GM21367 (cell line): Measurements from ENCODE around the gene SP6.

Experiments used
- ATAC-seq: cut with Tn5 transposase; IDR thresholded peaks from one replicate; pipeline ENCODE4 v1.9.1; 2021; ENCODE audit not compliant: unreplicated experiment

The SP6 gene

DNA sequence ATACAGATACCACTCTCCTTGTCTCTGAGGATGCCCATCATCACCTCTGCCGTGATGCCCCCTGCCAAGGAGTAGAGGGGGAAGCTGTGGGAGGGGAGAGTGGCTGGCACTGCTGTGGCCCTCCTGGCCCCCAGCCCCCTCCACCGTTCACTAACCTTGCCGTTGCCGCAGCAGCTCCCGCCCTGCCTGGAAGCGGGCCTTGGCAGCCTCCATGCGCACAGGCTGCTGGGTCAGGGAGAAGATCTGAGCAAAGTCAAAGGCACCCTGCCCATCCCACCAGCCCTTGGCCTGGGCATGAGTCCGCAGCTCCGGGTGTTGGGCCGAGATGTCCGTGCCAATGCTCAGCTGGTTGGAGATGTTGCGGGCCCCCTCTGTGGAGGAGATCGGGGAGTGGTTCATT is 12.3 kb downstream of the SP6 start:
- ATAC-seq: no peak

DNA sequence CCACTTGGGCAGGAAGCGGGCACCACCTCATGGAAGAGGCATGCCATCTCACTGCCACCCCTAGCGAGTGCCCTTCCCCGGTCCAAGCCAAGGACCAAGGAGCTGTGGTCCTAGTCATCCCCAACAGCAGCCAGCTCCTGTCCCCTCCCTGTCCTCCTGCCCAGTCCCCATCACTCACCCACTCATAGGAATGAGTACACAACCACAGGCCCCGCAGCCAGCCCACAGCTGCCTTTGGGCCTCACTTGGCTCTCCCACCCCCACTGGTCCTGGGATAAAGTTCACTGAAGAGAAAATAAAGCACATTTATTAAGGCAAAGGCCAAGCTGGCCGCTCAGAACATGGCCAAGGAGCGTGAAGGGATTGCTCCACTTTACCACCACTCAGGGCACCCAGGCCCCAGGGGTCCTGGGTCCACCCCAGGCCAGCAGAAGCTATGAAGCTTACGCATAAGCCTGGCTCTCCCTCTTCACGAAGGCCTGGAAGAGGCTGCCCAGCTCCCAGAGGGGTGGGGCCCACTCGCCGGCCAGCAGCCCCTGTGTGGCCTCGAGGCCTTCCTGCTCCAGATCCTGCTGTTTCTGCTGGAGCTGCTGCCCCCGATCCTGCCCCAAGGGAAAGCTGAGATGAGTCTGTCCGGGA is 13.4 kb downstream of the SP6 start:
- ATAC-seq: no peak

DNA sequence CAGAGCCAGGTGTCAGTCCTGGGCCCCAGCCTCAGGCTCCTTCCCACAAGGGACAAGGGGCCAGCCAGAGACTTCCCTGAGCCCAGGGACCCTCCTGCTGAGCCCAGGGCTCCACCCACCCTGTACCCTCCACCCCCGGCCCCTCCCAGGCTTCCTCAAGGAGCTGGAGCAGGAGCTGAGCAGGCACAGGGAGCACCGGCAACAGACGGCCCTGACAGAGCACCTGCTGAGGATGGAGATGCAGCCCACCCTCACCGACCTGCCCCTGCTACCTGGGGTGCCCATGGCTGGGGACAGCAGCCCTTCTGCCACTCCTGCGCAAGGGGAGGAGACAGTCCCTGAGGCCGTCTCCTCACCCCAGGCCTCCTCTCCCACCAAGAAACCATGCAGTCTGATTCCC is 14.4 kb downstream of the SP6 start:
- no peak for ATAC-seq

GRCh38 chr17:47834756-47835155 is 16.2 kb downstream of the SP6 start:
- no peak for ATAC-seq

DNA sequence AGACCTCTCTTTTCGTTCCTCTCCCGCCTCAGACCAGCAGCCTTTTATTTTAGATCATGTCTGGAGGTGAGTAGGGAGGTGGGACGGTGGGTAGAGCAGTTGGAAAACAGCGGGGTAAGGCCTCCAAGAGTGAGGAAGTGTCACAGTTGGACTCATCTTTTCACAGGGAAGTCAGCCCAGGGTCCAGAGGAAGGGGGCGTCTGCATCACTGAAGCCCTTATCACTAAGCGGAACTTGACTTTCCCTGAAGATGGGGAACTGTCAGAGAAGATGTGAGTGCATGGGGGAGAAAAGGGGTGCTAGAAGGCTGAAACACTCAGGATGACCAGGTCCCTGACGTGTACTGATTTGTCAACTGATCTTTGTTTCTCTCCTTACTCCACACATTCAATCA is 19.0 kb downstream of the SP6 start:
- ATAC-seq: no peak

- ATAC-seq: peak; percentile 75
Observed at GRCh38 chr17:47831003-47831933, 19.7 kb downstream of the SP6 start, which contains the start of the genes LRRC46 and MRPL10. Gene LRRC46, plus strand, starts transcription at chr17:47831670. Its CDS starts 320 bp downstream, at chr17:47831990. Gene MRPL10, minus strand, starts transcription at chr17:47831541. Its CDS starts 30 bp downstream, at chr17:47831511.

DNA sequence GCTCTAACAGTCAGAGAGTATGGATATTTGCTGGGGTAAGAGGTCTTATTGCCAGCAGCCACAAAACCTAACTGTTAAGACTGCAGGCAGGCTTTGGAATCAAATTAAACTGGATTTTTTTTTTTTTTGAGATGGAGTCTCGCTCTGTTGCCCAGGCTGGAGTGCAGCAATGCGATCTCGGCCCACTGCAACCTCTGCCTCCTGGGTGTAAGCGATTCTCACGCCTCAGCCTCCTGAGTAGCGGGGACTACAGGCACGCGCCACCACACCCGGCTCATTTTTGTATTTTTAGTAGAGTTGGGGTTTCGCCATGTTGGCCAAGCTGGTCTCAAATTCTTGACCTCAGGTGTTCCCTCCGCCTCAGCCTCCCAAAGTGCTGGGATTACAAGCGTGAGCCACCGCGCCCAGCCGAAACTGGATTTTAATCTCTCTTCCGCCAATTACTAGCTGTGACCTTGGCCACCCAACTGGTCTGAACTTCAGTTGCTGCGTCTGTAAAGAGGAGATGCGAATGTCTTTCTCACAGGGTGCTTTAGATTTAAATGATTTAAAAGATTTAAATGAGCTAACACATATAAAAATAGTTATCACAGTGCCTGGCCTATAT is 20.5 kb downstream of the SP6 start:
- no peak for ATAC-seq

GRCh38 chr17:47829870-47830269 is 21.1 kb downstream of the SP6 start:
- no peak for ATAC-seq

- no peak for ATAC-seq
Observed at GRCh38 chr17:47823519-47823918, 27.4 kb downstream of the SP6 start.

DNA sequence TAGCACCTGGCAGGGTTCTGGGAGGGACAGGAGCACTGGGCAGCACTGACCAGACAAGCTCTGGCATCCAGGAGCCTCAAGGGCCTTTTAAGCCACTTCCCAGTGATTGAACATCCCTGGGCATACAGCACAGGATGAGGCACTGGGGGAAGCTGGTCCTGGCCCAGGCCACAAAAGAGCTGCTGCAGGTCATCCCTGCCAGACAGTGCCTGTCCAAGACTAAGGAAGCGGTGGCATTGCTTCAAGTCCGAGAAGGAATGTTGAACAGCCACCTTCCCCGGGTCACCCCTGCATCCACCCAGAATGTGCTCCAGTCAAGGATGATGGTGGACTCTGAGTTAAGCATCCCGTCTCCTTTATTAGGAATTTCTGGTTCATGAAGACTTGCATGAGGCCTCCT is 28.2 kb downstream of the SP6 start:
- no peak for ATAC-seq

DNA sequence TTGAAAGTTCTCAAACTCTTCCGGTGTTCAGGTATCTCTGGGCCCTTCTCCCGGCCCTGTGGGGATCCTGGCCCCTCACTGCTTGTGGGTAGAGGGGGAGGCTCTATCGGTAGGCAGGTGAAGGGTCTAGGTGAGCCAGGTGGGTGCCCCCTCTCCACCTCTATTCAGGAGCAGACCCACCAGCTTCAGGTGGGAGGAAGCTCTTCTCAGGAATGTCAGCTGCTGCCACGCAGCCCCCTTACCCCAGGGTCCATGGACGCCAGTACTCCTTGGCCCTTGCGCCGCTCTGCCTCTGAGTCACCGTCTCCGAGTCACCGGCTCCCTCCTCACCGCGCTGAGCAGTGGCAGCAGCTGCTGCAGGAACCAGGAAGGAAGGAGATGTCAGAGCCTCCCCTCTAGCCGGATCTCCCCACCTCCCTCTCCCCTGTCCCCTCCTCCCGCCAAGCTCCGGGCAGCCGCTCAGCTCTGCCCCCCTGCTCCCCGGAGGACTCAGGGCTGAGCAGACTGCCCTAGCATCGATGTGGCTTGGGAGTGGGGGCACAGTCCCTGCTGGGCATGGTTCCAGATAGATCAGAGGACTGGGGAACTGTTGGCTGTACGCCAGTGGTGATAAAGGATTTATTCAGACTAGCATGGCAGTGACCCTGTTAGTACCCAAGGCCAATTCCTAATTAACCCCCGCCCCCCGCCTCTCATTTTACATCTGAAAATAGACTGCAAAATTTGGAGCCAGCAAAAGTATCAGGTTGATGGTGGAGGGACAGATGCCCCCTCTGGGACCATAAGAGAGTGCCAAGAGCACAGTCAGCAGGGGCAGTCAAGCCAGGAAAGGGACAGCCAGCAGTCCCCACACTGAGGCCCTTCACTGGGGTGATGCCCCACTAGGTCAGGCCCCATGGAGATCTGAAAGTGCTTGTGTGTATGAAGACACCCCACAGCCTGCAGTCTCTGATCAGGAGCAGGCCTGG is 29.3 kb downstream of the SP6 start, which contains the start of gene OSBPL7:
TSS of gene OSBPL7 (minus strand) at position 371 of the 968 bp plus-strand sequence. CDS start 1,516 bp downstream, outside the sequence.
- ATAC-seq: no peak

- no peak for ATAC-seq
Observed at GRCh38 chr17:47821031-47821423, 29.9 kb downstream of the SP6 start.

GRCh38 chr17:47820033-47820789 is 30.8 kb downstream of the SP6 start:
- no peak for ATAC-seq

- no peak for ATAC-seq
Observed at GRCh38 chr17:47819475-47819874, 31.5 kb downstream of the SP6 start.

DNA sequence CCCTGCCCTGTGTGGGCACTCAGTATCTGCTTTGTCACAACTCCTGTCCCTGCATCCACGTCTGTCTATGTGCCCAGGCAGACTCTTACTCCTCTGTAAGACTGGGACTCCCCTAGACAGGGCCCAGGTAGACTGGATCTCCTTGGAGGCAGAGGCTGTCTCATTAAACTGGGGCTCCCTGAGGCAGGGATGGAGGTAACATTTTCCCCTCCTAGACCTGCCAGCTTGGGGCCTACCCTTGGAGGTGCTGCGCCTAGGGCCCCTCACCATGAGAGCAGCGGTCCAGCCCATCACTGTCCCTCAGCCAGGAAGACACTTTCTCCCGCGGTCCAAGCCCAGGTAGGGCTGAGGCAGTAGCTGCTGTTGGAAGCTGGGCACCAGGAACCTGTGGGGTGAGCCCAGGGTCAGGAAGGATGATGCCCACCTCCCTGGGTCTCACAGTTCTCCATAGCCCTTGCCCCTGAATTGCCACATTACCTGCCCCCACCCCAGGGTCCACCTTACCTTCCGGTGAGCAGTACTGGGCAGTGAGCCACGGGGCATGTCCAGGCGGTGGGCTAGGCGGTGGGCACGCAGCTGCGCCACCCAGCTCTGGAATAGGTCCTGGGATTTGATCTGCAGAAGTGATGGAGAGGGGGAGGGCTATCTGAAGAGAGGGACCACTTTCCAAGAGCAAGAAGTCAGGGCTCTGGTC is 32.8 kb downstream of the SP6 start:
- ATAC-seq: no peak

- ATAC-seq: no peak
Observed at GRCh38 chr17:47816947-47817346, 34.0 kb downstream of the SP6 start.

- no peak for ATAC-seq
Observed at GRCh38 chr17:47816111-47816735, 34.7 kb downstream of the SP6 start.

DNA sequence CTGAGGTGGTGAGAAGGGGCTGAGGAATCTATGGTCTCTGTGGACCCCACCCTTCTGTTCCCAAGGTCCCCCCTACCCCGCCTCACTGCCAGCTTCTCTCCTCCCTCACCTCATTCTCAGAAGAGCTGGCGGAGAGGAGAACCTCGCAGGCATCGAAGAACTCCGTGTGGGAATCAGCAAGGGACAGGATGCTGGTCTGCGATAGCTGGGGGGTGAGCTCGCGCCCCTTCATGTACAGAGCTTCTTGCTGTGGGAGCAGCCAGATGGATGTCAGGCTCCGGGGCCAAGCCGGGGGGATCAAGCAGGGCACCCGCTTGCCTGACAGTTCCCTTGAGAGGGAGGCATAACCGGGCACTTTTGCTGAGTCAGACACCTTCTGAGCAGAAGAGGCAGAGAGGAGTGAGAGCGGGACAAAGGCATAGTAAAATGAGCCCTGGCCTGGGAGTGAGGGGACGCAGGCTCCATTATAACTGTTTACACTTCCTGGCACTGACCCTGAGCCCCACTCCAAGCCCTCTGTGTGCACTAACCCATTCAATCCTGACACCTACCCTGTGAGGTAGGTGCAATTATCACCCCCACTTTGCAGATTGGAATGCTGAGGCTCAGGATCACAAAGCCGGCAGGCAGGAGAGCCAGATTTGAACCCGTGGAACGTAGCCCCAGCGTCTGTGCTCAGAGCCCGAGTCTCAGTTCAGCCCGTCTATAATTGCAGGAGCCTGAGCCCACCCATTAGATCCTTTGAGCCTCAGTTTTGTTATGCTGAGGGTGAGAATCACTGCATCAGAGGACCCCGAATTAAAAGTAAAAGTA is 35.7 kb downstream of the SP6 start:
- no peak for ATAC-seq
